Epithelial cell of esophagus (primary cell): ENCODE results near the gene CCDC178.

Source experiments
- DNase-seq: peaks from one replicate; pipeline ENCODE4 v3.0.0; 2010; ENCODE audit warnings: low read depth
- H3K4me3 ChIP-seq: 2 replicates; pipeline ENCODE4 v1.5.1; 2011; ENCODE audit warnings: mild to moderate bottlenecking, low read length, control low read depth
- TF ChIP-seq, protein P1 (sequence below): IDR thresholded peaks from 2 replicates; pipeline ENCODE4 v1.5.1; 2011; ENCODE audit warnings: low read depth, mild to moderate bottlenecking, low read length, control low read depth, inconsistent platforms; ENCODE audit not compliant: insufficient read depth; ENCODE audit errors: missing control alignments

Gene CCDC178

DNA sequence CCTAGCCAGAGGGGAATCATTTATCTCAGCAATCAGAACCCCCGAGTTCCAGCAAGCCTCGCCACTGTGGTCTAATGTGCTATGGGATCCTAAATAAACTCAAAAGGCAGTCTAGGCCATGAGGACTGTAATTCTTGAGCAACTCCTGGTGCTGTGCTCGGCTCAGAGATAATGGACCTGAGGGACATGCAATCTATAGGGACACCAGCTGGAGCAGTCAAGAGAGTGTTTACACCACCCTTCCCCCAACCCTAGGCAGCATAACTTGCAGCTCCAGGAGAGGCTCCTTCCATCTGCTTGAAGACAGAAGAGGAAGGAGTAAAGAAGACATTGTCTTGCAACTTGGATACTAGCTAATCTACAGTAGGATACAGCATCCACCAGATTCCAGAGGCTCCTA lies 442.2 kb downstream of the CCDC178 start:
- H3K4me3 ChIP-seq: no peak overlapping the region
- no peak for DNase-seq
- TF ChIP-seq, protein P1, sequence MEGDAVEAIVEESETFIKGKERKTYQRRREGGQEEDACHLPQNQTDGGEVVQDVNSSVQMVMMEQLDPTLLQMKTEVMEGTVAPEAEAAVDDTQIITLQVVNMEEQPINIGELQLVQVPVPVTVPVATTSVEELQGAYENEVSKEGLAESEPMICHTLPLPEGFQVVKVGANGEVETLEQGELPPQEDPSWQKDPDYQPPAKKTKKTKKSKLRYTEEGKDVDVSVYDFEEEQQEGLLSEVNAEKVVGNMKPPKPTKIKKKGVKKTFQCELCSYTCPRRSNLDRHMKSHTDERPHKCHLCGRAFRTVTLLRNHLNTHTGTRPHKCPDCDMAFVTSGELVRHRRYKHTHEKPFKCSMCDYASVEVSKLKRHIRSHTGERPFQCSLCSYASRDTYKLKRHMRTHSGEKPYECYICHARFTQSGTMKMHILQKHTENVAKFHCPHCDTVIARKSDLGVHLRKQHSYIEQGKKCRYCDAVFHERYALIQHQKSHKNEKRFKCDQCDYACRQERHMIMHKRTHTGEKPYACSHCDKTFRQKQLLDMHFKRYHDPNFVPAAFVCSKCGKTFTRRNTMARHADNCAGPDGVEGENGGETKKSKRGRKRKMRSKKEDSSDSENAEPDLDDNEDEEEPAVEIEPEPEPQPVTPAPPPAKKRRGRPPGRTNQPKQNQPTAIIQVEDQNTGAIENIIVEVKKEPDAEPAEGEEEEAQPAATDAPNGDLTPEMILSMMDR: no peak

DNA sequence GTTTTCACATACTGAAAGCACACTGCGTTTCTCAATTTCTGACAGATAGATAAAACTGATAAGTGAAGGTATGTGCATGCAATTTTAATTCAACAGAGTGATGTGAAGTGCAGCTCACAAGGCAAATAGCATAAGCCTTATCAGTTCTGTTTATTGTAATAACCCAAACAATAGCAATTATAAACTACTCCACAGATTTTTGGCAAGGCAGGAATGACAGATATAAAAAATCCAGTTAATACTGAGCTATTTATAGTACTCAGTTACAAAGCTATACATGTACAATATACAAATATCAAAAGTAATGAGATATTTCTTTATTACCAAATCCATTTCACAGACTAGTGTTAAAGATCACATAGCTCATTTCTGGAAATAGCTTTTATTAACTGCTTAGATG lies 456.8 kb downstream of the CCDC178 start:
- TF ChIP-seq, protein P1: no peak
- no peak overlapping the region for H3K4me3 ChIP-seq
- no peak for DNase-seq

DNA sequence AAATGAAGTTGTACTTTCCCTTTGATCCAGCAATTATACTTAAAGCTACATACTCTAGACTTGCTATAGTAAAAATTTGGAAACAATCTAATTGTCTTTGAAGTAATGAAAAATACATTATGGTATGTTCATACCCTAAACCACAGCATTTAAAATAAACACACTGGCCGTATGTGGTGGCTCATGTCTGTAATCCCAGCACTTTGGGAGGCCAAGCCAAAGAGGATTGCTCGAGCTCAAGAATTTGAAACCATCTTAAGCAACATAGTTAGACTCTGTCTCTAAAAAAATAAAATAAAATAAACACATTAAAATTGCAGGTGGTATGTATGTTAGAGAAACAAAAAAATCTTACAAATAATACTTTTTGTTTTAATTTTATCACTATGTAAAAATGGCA lies 459.6 kb downstream of the CCDC178 start:
- TF ChIP-seq, protein P1: no peak
- DNase-seq: no peak
- no peak overlapping the region for H3K4me3 ChIP-seq

DNA sequence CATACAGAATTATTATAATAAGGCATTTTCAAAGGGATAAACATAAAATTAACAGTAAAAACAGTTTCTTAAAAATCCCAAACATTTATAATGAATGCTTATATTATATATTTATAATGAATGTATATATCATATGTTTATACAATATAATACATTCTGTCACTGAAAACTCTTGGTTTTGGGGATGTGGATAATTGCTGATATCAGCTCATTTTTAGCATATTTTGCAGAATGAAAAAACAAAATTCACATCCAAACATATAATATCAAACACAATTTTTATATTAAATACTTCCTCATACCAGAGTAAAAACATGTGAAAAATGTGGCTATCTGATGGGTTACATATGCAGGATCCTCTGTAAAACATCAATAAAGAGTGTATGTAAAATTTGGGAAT lies 465.0 kb downstream of the CCDC178 start:
- no peak for DNase-seq
- TF ChIP-seq, protein P1: no peak
- H3K4me3 ChIP-seq: no peak overlapping the region

DNA sequence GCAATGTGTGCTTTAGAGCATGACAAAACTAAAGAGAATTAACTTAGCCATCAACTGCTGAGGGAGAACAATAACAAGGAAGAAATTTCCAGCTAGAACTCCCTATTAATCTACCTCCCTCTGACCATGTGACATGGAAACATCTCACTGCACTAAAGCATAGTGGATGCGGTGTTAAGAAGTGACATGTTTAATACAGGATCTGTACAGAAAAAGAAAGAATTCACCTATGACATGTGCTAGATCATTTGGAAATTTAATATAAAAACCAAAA lies 465.4 kb downstream of the CCDC178 start:
- TF ChIP-seq, protein P1: no peak
- H3K4me3 ChIP-seq: no peak overlapping the region
- no peak for DNase-seq

DNA sequence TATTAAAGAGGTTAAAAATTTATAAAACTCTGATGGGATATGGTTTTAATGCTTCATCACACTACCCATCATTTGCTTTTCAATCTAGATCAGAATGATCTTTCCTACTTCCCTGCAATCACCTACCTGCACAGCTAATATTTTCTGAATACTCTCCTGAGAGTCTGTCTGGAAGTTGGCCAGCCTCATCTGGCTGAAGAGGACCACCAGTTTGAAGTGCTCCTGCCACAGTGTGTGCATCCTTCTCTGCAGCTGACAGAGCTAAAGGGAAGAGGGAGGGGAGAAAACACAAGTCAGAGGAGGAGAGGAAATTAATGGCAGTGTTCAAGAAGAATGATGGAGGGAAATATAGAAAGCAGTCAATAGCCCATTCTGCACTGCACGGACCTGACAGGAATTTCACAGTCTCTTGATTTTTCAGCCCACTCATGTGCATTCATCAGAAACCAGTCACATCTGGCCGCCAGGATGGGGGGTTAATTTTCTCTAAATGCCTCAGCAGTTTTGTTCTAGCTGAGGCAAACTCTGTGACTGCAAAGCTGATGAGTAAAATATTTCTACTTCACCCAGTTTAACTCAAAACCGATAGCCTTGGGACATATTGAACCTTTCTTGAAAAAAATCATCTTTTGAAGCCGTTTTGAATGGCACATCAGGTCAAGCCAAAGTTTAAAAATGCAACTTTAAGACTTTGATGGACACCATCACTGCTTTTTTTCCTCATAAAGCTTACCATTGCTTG lies 465.9 kb downstream of the CCDC178 start:
- no peak for DNase-seq
- TF ChIP-seq, protein P1: no peak
- H3K4me3 ChIP-seq: no peak overlapping the region

DNA sequence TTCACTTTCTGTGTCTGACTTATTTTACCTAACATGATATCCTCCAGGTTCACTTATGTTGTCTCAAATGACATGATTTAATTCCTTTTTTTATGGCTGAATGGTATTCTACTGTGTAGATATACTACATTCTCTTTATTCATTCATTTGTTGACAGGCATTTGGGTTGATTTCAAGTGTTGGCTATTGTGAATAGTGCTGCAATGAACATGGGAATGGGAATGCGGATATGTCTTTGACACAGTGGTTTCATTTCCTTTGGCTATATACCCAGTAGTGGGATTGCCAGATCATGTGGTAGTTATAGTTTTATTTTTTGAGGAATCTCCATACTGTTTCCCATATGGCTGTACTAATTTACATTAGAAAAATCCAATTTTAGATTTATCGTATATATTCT lies 472.3 kb downstream of the CCDC178 start:
- DNase-seq: no peak
- H3K4me3 ChIP-seq: no peak overlapping the region
- TF ChIP-seq, protein P1: no peak
